HCT116 (cell line): ENCODE results near the gene CST6. TPM values are rescaled to one million over a fixed set of nuclear protein-coding genes. Genes with fewer than 3 reads are reported as not detected.
A peak's percentile ranks its signal among the peaks of the same experiment; 100 is the strongest.

Source experiments
- ATAC-seq: fragments of 200-7000 bp; cut with Tn5 transposase; 2 replicates; pipeline ENCODE4 v1.9.1; 2020; ENCODE audit warnings: mild to moderate bottlenecking, moderate library complexity
- BruUV-seq: library from RNA; stranded (reverse); fragments of 400-500 nt; replicated peaks from 2 replicates; lab custom pipeline; 2021; lab: Mats Ljungman, UMichigan
- CTCF ChIA-PET: fragments of 300-600 bp; sonication (Branson Sonifier 250); formaldehyde crosslinking; loops from one replicate; lab custom pipeline; 2021; ENCODE audit warnings: antibody characterized with exemption; lab: Charles Lee
- POLR2A ChIA-PET: fragments of 300-600, 350-600 bp; sonication (Branson Sonifier 250); formaldehyde crosslinking; loops from one replicate; lab custom pipeline; 2021; ENCODE audit warnings: antibody characterized with exemption; lab: Charles Lee
- RAD21 ChIA-PET, 2 experiments: fragments of 300-600 bp; sonication (Branson Sonifier 250); formaldehyde crosslinking; loops; one replicate each; lab custom pipeline; 2023; ENCODE audit warnings: low total read pairs in 2 of 2; ENCODE audit not compliant: uncharacterized antibody in 2 of 2, unreplicated experiment in 2 of 2, low non-redundant PET in 1 of 2; lab: Charles Lee
- DNase-seq: peaks from one replicate; pipeline ENCODE4 v3.0.0-alpha.2; 2010; ENCODE audit warnings: low read depth, low spot score
- H2AFZ ChIP-seq: fragments of 200-600 bp; shearing (Covaris generic), sonication (generic); 2 replicates; pipeline ENCODE4 v1.6.1; 2017; ENCODE audit warnings: low read depth, mixed run types, mixed read lengths, antibody characterized with exemption, low read length; ENCODE audit not compliant: poor library complexity, severe bottlenecking
- H3K27ac ChIP-seq: 2 replicates; pipeline ENCODE4 v1.5.1; 2012; ENCODE audit warnings: low read depth, low read length
- H3K27me3 ChIP-seq: fragments of 200-600 bp; sonication (generic); 2 replicates; pipeline ENCODE4 v1.6.1; 2016; ENCODE audit warnings: mixed run types, low read length, mixed read lengths; ENCODE audit not compliant: insufficient read depth
- H3K36me3 ChIP-seq, 2 experiments: fragments of 200-500 bp in 1 of 2; fragments of 200-600 bp in 1 of 2; sonication (Bioruptor generic) in 1 of 2; sonication (generic) in 1 of 2; 2 replicates each; pipeline versions ENCODE4 v1.5.1 to v1.6.1; 2014 to 2016; ENCODE audit warnings: low read length in 2 of 2, inconsistent platforms in 1 of 2, mixed read lengths in 1 of 2, mixed run types in 1 of 2; ENCODE audit not compliant: insufficient read depth in 2 of 2, control insufficient read depth in 1 of 2
- H3K4me1 ChIP-seq, 2 experiments: fragments of 200-600 bp in 1 of 2; sonication (generic) in 1 of 2; 2 replicates each; pipeline versions ENCODE4 v1.5.1 to v1.6.1; 2012 to 2017; ENCODE audit warnings: low read length in 2 of 2, inconsistent platforms in 1 of 2, mild to moderate bottlenecking in 1 of 2, mixed read lengths in 1 of 2, mixed run types in 1 of 2, moderate library complexity in 1 of 2; ENCODE audit not compliant: insufficient read depth in 2 of 2, control insufficient read depth in 1 of 2
- H3K4me2 ChIP-seq: fragments of 200-600 bp; sonication (generic); 2 replicates; pipeline ENCODE4 v1.6.1; 2017; ENCODE audit warnings: mixed run types, low read length, mixed read lengths
- H3K4me3 ChIP-seq, 2 experiments: fragments of 200-600 bp in 1 of 2; sonication (generic) in 1 of 2; replicated peaks in 1 of 2; 2 replicates each; pipeline ENCODE4 v1.5.1; 2011 to 2016; ENCODE audit warnings: low read length in 2 of 2, control low read depth in 1 of 2, low read depth in 1 of 2, mild to moderate bottlenecking in 1 of 2, mixed read lengths in 1 of 2, mixed run types in 1 of 2
- H3K79me2 ChIP-seq: fragments of 200-600 bp; sonication (generic); 2 replicates; pipeline ENCODE4 v1.6.1; 2017; ENCODE audit warnings: mild to moderate bottlenecking, mixed run types, low read length, moderate library complexity, mixed read lengths; ENCODE audit not compliant: insufficient read depth
- H3K9ac ChIP-seq: fragments of 200-600 bp; sonication (generic); 2 replicates; pipeline ENCODE4 v1.6.1; 2016; ENCODE audit warnings: low read length, mixed read lengths
- H3K9me2 ChIP-seq: fragments of 200-600 bp; sonication (generic), shearing (Covaris generic); 2 replicates; pipeline ENCODE4 v1.6.1; 2017; ENCODE audit warnings: mixed run types, mild to moderate bottlenecking, moderate library complexity; ENCODE audit not compliant: insufficient read depth
- H3K9me3 ChIP-seq, 2 experiments: fragments of 200-500 bp in 1 of 2; fragments of 200-600 bp in 1 of 2; sonication (Bioruptor generic) in 1 of 2; sonication (generic) in 1 of 2; 2 replicates each; pipeline ENCODE4 v1.6.1; 2014 to 2017; ENCODE audit warnings: low read length in 2 of 2, mixed read lengths in 2 of 2, inconsistent platforms in 1 of 2, low read depth in 1 of 2, mild to moderate bottlenecking in 1 of 2, mixed run types in 1 of 2, moderate library complexity in 1 of 2; ENCODE audit not compliant: control insufficient read depth in 1 of 2, insufficient read depth in 1 of 2
- H4K20me1 ChIP-seq: fragments of 200-600 bp; sonication (generic), shearing (Covaris generic); 2 replicates; pipeline ENCODE4 v1.6.1; 2017; ENCODE audit warnings: mixed run types, mild to moderate bottlenecking, moderate library complexity; ENCODE audit not compliant: insufficient read depth
- CBX3 ChIP-seq: IDR thresholded peaks from 2 replicates; pipeline ENCODE4 v1.6.1; 2012; ENCODE audit warnings: low read depth
- EGR1 ChIP-seq: IDR thresholded peaks from 2 replicates; pipeline ENCODE4 v1.6.1; 2012; ENCODE audit warnings: low read depth
- ELF1 ChIP-seq: IDR thresholded peaks from 2 replicates; pipeline ENCODE4 v1.6.1; 2012; ENCODE audit warnings: low read depth, borderline replicate concordance
- EZH2 ChIP-seq: fragments of 200-600 bp; sonication (generic); IDR thresholded peaks from 2 replicates; pipeline ENCODE4 v1.6.1; 2017; ENCODE audit warnings: antibody characterized with exemption, mixed run types
- EZH2phosphoT487 ChIP-seq: fragments of 200-600 bp; IDR thresholded peaks from 2 replicates; pipeline ENCODE4 v1.6.1; 2018; ENCODE audit warnings: antibody characterized with exemption, borderline replicate concordance
- FOSL1 ChIP-seq: IDR thresholded peaks from 2 replicates; pipeline ENCODE4 v1.6.1; 2012; ENCODE audit warnings: low read depth
- JUND ChIP-seq: IDR thresholded peaks from 2 replicates; pipeline ENCODE4 v1.6.1; 2012
- POLR2A ChIP-seq: IDR thresholded peaks from 2 replicates; pipeline ENCODE4 v1.7.0; 2011; ENCODE audit warnings: borderline replicate concordance; ENCODE audit not compliant: insufficient read depth, insufficient read length; ENCODE audit errors: extremely low read depth
- POLR2AphosphoS5 ChIP-seq: IDR thresholded peaks from 2 replicates; pipeline ENCODE4 v1.6.1; 2011; ENCODE audit warnings: mild to moderate bottlenecking, low read depth, low read length, moderate library complexity
- SP1 ChIP-seq: IDR thresholded peaks from 2 replicates; pipeline ENCODE4 v1.6.1; 2012; ENCODE audit warnings: low read depth
- SRF ChIP-seq: IDR thresholded peaks from 2 replicates; pipeline ENCODE4 v1.6.1; 2012; ENCODE audit warnings: low read depth
- TCF7L2 ChIP-seq: IDR thresholded peaks from 2 replicates; pipeline ENCODE4 v1.7.0; 2011; ENCODE audit warnings: borderline replicate concordance, inconsistent platforms; ENCODE audit not compliant: insufficient read depth, insufficient read length; ENCODE audit errors: extremely low read depth
- YY1 ChIP-seq: IDR thresholded peaks from 2 replicates; pipeline ENCODE4 v1.6.1; 2011; ENCODE audit warnings: low read length, low read depth, moderate library complexity, mild to moderate bottlenecking; ENCODE audit not compliant: insufficient replicate concordance; ENCODE audit errors: extremely low read depth
- ZBTB33 ChIP-seq: IDR thresholded peaks from 2 replicates; pipeline ENCODE4 v1.6.1; 2011; ENCODE audit warnings: mild to moderate bottlenecking, low read length, moderate library complexity; ENCODE audit not compliant: insufficient replicate concordance; ENCODE audit errors: extremely low read depth
- ZFX ChIP-seq: fragments of 450-650 bp; IDR thresholded peaks from 2 replicates; pipeline ENCODE4 v1.6.1; 2017
- ZNF274 ChIP-seq: fragments of 200-500 bp; sonication (Bioruptor generic); IDR thresholded peaks from 2 replicates; pipeline ENCODE4 v1.6.1; 2014; ENCODE audit warnings: mild to moderate bottlenecking, low read depth, low read length, inconsistent platforms
- intact Hi-C: fragments of 100-400 bp; cut with micrococcal nuclease; formaldehyde crosslinking; loops from 2 replicates; pipeline ENCODE4 v1.10.0; 2022
- total RNA-seq: library from RNA; stranded (reverse); gene quantifications from one replicate; pipeline ENCODE4 v1.2.1, GENCODE V29; 2021; ENCODE audit not compliant: unreplicated experiment
- TF ChIP-seq, protein P1 (sequence below): IDR thresholded peaks from 2 replicates; pipeline ENCODE4 v1.6.1; 2012
- TF ChIP-seq, protein P2 (sequence below): IDR thresholded peaks from 2 replicates; pipeline ENCODE4 v1.6.1; 2012

The CST6 gene
- total RNA-seq, 1 experiment from 2014 or later, result 68.1 TPM

GRCh38 chr11:65987336-65987735 is 24.5 kb upstream of the CST6 start (continued):
- TF ChIP-seq, protein P1, sequence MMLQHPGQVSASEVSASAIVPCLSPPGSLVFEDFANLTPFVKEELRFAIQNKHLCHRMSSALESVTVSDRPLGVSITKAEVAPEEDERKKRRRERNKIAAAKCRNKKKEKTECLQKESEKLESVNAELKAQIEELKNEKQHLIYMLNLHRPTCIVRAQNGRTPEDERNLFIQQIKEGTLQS, result no peak
- TF ChIP-seq YY1 (no peak), FOSL1 (no peak)
- TF ChIP-seq, protein P2, sequence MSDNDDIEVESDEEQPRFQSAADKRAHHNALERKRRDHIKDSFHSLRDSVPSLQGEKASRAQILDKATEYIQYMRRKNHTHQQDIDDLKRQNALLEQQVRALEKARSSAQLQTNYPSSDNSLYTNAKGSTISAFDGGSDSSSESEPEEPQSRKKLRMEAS, result no peak

GRCh38 chr11:65988791-65989592 is 22.8 kb upstream of the CST6 start:
- intact Hi-C loops, result loop anchor here (1.0 kb wide), 4 partner anchors 98 to 283 kb away; no protein-coding TSS in a partner anchor
- Histone ChIP-seq H3K4me1 (peaks cover 0 to 8% of the 10 kb centered on the region in 2 experiments; a peak in 2 of 4 replicates), H3K9me3 (no peaks in the 10 kb centered on the region), H3K79me2 (no peaks in the 10 kb centered on the region), H3K27me3 (no peaks in the 10 kb centered on the region), H2AFZ (no peak overlapping the region), H3K27ac (peak overlapping the region; percentile 39), H3K4me2 (no peak overlapping the region), H3K9me2 (no peaks in the 10 kb centered on the region), H3K9ac (no peak overlapping the region), H3K4me3 (no peak overlapping the region), H4K20me1 (no peaks in the 10 kb centered on the region), H3K36me3 (no peaks in the 10 kb centered on the region; a peak in 1 of 4 replicates)
- POLR2A ChIA-PET, result interaction anchor here (0.7 to 1.7 kb wide), 3 partner anchors 87 to 97 kb away, joined by 3 to 8 read pairs (median 7); no protein-coding TSS in a partner anchor
- no TSS peak for BruUV-seq
- RAD21 ChIA-PET, result interaction anchor here (0.8 kb wide), 2 partner anchors 101 to 104 kb away, joined by 4 read pairs; partner anchors contain the start of gene FIBP (in 1 of the 2)
- DNase-seq (peak; percentile 95), ATAC-seq (peak; percentile 98)
- CTCF ChIA-PET, result interaction anchor here (0.6 to 4.3 kb wide), 13 partner anchors 9 to 621 kb away, joined by 3 to 38 read pairs (median 4); partner anchors contain the start of genes CCDC85B, FIBP, KAT5 and MUS81
- no peak for TF ChIP-seq ZBTB33
- no peak for TF ChIP-seq POLR2A
- no peak for TF ChIP-seq EZH2
- TF ChIP-seq ELF1, result no peak
- no peak for TF ChIP-seq TCF7L2
- TF ChIP-seq, protein P2, result peak; percentile 7; the same call in 1 of the 2 replicates
- no peak for TF ChIP-seq ZFX
- TF ChIP-seq JUND, result no peak
- TF ChIP-seq ZNF274, result no peak
- TF ChIP-seq FOSL1, result no peak
- no peak for TF ChIP-seq EZH2phosphoT487
- TF ChIP-seq SP1, result no peak
- 0 out of 2 replicates have a peak, but pooled peaks have one; percentile 18 for TF ChIP-seq POLR2AphosphoS5
- TF ChIP-seq CBX3, result 0 out of 2 replicates have a peak, but pooled peaks have one; percentile 32
- TF ChIP-seq, protein P1, result no peak
- no peak for TF ChIP-seq EGR1
- TF ChIP-seq SRF, result no peak
